H1 (cell line): ENCODE results near the gene LAMB1. TPM values are rescaled to one million over a fixed set of nuclear protein-coding genes. Genes with fewer than 3 reads are reported as not detected.

Source experiments
- CHD2 ChIP-seq: IDR thresholded peaks from 2 replicates; pipeline ENCODE4 v1.6.1; 2012; ENCODE audit warnings: low read length, improper control_type of control experiment
- CTBP2 ChIP-seq: IDR thresholded peaks from 2 replicates; pipeline ENCODE4 v1.7.0; 2011; ENCODE audit warnings: borderline replicate concordance, mild to moderate bottlenecking, moderate library complexity, mixed read lengths, low read length; ENCODE audit not compliant: insufficient read depth, insufficient read length
- GTF2F1 ChIP-seq: IDR thresholded peaks from 2 replicates; pipeline ENCODE4 v1.6.1; 2012; ENCODE audit warnings: low read depth, low read length, improper control_type of control experiment, borderline replicate concordance
- NRF1 ChIP-seq: IDR thresholded peaks from 2 replicates; pipeline ENCODE4 v1.6.1; 2011; ENCODE audit warnings: mild to moderate bottlenecking, low read depth, low read length, improper control_type of control experiment
- SP1 ChIP-seq: IDR thresholded peaks from 2 replicates; pipeline ENCODE4 v1.6.1; 2011; ENCODE audit warnings: low read depth, low read length
- TAF1 ChIP-seq: IDR thresholded peaks from 2 replicates; pipeline ENCODE4 v1.6.1; 2011; ENCODE audit warnings: mild to moderate bottlenecking, low read depth, low read length
- TEAD4 ChIP-seq: IDR thresholded peaks from 2 replicates; pipeline ENCODE4 v1.6.1; 2012; ENCODE audit warnings: low read depth, low read length, inconsistent platforms, mixed read lengths
- YY1 ChIP-seq: IDR thresholded peaks from 2 replicates; pipeline ENCODE4 v1.6.1; 2011; ENCODE audit warnings: low read depth, mild to moderate bottlenecking, low read length
- polyA plus RNA-seq, 7 experiments: library from polyadenylated mRNA; depleted of rRNA in 3 of 7; stranded (reverse) in 5 of 7; unstranded in 2 of 7; fragments of >200 nt in 5 of 7; fragments of 200-250 nt in 2 of 7; gene quantifications; 1 replicate in 5 of 7; 2 replicates in 1 of 7; 4 replicates in 1 of 7; pipeline versions ENCODE4 v1.2.1 to v1.2.3, GENCODE V29; 2011 to 2013; ENCODE audit warnings: missing spikeins in 2 of 7, mixed read lengths in 2 of 7
- total RNA-seq: library from RNA; stranded (reverse); fragmentation: NEBNext Ultra II Directional; extraction: Animal tissue kit (Norgen Biotek cat#: 25700); gene quantifications from 2 replicates; pipeline ENCODE4 v1.2.1, GENCODE V29; 2021

Gene LAMB1
- total and polyA plus RNA-seq, 2 of the 8 experiments (the other 6 are each of a cell fraction or from before 2014, with no cell fraction given): 31.9 to 38.5 TPM

DNA sequence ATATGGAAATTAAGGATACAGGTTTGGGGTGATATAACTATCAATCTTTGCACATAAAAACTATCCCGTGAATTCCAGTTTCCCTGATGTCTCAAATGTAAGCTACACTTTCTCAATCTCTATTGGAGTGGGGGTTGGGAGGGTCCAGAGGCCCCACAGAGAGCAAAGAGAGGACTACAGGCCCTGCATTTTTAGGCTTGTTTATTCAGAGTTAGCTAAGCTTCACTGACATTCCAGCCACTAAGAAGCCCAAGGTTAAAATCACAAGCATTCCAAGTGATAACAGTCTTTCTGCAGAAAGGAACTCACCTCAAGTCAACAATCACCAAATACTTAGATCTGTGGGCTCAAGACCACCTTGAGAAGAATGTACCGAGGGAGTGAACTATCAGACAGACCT is 31.6 kb upstream of the LAMB1 start (continued):
- TF ChIP-seq SP1 (peak; percentile 77; the same call in 1 of the 2 replicates), NRF1 (no peak), TEAD4 (peak; percentile 93), YY1 (0 out of 2 replicates have a peak, but pooled peaks have one; percentile 11), TAF1 (no peak), CTBP2 (no peak), CHD2 (no peak), GTF2F1 (no peak)
